Endometrial microvascular endothelial cells (primary cell): ENCODE measurements around the gene PSMC4. TPM values are rescaled to one million over a fixed set of nuclear protein-coding genes. Genes with fewer than 3 reads are reported as not detected.

ENCODE experiments used
- in situ Hi-C: cut with HindIII; loops from 2 replicates; pipeline ENCODE4 v1.10.0; 2017; ENCODE audit warnings: low sequenced_read_pairs, low pct_unique_long_range_greater_than_20kb; ENCODE audit errors: inconsistent ontology term
- total RNA-seq: library from RNA; depleted of rRNA; stranded (reverse); fragments of >200 nt; gene quantifications from one replicate; pipeline ENCODE4 v1.2.3, GENCODE V29; 2015; ENCODE audit errors: inconsistent ontology term

Gene PSMC4
- total RNA-seq, 1 donor from 2014 or later = 188 TPM

DNA sequence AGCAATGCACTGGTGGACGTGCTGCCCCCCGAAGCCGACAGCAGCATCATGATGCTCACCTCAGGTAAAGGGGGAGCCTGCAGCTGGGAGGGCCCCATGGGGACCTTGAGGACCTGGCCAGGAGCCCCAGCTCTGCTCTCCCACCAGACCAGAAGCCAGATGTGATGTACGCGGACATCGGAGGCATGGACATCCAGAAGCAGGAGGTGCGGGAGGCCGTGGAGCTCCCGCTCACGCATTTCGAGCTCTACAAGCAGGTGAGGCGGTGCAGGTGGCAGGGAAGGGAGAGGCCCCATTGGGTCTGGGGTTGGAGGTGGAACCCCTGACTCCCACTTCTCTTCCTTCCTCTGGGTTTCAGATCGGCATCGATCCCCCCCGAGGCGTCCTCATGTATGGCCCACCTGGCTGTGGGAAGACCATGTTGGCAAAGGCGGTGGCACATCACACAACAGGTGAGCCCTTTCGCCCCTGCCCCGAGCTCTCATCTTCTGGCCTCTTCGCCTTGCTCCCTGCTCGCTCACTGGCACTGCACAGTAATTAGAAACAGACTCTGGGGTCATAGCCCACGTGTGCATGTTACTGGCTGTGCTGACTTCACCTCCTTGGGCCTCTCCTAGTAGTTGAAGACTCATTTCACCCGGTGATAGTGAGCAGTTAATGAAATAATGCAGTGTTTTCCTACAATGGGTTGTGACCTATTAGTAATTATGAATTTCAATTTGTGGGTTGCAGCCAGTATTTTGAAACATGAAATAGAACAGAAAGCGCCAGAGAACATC lies 3.6 kb downstream of the PSMC4 start:
- in situ Hi-C loops = no loop called here

GRCh38 chr19:39982883-39983282 lies 11.9 kb downstream of the PSMC4 start:
- in situ Hi-C loops = no loop called here

DNA sequence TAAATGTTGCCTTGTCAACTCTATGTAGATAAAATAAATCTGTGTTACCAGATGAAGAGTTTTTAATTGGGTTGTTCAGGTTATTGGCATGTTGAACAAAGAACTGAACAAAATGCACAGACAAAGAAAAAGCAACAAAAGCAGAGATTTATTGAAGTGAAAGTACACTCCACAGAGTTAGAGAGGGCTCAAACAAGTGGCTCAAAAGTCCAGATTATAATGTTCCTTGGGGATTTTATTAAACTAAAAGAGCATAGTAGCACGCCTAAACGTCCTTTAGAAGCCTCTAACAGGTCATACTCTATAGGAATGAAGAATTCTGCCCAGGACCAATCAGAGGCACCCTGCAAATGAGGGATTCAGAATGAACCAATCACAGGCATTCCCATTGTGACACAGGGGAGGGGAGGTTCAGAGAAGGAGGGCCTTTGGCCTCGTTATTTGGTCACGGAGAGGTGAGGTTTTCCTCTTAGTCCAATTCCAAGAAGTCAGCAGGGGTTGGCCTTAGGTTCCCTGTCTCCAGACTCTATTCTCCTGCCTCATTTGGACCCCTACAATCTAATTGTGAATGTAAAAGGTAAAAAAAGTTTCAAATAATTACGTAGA lies 12.8 kb downstream of the PSMC4 start:
- in situ Hi-C loops = no loop called here

DNA sequence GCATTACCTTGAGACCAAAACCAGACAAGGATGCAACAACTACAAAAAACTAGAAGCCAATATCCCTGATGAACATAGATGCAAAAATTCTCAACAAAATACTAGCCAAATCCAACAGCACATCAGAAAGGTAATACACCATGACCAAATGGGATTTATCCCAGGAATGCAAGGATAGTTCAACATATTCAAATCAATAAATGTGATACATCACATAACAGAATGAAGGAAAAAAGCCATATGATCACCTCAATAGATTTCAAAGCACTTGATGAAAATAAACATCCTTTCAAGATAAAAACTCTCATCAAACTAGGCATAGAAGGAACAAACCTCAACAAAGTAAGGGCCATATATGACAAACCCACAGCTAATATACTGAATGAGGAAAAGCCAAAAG lies 15.7 kb downstream of the PSMC4 start:
- in situ Hi-C loops = no loop called here

GRCh38 chr19:39987167-39987566 lies 16.2 kb downstream of the PSMC4 start:
- in situ Hi-C loops = no loop called here

DNA sequence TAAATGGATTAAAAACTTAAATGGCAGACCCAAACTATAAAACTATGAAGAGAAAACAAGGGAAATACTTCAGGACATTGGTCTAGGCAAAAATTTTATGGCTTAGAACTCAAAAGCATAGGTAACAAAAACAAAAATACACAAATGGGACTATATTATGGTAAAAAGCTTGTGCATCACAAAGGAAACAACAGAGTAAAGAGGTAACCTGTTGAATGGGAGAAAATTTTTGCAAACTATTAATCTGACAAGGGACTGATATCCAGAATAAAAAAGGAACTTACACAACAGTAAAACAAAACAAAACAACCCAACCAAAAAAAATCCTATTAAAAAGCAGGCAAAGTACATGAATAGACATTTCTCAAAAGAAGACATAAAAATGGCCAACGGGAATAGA lies 16.6 kb downstream of the PSMC4 start:
- in situ Hi-C loops = no loop called here

GRCh38 chr19:39993605-39994004 lies 22.6 kb downstream of the PSMC4 start:
- in situ Hi-C loops = no loop called here

DNA sequence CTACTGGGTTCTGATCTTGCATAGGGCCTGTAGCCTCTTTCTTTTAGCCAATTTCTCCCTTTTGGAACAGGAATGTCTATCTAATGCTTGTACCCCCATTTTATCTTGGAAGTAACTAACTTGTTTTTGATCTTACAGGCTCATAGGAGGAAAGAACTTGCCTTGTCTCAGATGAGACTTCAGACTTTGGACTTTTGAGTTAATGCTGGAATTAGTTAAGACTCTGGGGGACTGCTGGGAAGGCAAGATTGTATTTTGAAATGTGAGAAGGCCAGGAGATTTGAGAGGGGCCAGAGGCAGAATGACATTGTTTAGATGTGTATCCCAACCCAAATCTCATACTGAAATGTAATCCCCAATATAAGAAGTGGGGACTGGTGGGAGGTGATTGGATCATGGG lies 23.4 kb downstream of the PSMC4 start:
- in situ Hi-C loops = no loop called here

DNA sequence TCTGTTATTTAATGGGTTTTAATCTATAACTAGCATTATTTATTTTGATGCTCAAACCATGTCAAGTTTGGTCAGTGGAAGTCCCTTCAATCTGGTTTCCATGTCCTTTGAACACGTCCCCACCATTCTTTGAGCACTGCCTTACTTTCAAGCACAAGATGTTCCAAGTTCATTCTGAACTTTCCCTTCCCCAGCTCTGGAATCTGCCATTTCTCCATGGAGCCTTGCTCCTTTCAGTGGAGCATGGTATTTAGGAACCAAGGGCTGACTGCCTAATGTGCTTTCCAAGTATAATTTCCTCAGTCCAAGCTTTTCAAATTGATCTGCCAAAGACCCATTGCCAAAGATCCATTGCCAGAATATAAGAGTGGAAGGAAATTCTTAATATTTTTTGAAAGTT lies 24.8 kb downstream of the PSMC4 start:
- in situ Hi-C loops = no loop called here

DNA sequence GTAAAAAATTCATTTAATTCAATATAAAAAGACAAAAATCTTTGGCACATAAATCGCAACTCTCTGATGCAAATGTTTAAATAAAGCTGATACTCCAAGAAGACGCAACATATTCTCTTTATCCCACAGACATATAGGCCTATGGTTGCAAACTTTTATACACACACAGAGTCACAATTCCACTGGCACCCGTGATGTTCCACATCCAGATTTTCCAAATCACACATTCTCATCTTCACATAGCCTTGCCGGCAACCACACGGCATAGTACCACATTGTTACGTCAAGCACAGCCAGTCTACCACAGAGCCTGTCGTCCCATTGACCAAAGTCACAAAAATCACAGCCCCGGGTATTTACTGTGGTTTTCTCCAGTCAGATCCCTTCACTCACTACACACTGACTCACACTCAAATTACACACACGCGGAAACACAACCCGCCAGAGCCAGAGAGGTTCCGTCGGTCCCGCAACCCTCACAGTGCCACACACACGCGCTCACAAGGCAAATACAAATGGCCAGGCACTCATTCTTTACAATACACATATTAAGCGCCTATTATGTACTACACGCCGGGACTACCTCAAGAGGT lies 25.3 kb downstream of the PSMC4 start:
- in situ Hi-C loops = no loop called here

DNA sequence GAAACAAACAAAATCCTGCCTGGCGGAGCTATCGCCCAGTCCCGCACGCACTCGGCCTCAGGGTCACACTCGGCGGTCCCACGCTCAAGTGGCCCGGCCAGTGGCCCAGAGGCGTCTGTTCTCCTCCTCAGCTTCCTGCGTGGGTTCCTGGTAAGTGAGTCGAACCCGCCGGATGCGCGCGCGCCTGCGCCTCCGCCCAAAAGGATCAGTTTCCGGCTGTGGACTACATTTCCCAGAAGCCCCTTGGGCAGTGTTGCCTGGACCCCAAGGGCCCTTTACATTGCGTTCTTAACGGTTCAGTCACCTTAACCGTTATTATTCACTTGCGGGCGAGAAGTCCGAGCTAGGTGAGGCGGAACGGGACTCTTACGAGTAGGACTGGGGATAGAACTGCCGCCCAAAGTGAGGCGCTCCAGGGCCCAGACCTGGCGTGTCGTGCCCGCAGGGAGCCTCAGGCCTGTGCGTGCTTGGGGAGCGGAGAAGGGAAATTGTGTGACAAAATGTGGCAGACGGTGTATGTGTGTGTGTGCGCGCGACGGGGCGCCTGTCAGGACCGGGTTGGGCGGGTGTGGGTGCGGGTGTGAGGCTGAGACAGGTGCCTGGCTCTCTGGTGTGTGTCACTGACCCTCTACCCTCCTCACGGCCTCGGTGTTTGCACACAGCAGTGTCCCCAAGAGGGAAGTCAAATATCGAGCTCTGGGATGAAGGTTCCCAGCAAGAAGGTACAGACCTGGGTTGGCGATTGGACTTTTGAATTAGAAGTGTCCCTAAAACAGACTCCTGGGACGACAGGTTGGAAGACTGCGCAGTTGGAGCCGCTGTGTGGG lies 26.1 kb downstream of the PSMC4 start, which contains the start of gene ZNF546:
ZNF546 (plus strand) TSS at position 250 of the 827 bp plus-strand sequence. CDS start 1,267 bp downstream, outside the sequence.
- in situ Hi-C loops = no loop called here

- in situ Hi-C loops = no loop called here
Observed at GRCh38 chr19:39997638-39998216, 26.8 kb downstream of the PSMC4 start.

DNA sequence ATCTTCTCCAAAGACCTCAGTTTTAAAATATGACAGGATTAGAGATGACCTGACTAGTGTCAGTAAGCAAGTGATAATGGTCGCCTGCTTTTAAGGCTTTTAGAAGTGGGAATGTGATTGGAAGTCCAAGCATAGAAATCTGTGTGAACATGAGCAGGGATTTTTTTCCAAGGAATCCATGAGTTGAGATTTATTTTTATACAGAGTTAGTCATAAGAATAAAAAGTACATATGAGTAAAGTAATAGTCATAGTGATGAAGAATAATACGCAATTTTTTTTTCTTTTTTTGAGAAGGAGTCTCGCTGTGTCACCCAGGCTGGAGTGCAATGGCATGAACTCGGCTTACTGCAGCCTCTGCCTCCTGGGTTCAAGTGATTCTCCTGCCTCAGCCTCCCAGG lies 27.5 kb downstream of the PSMC4 start:
- in situ Hi-C loops = no loop called here

DNA sequence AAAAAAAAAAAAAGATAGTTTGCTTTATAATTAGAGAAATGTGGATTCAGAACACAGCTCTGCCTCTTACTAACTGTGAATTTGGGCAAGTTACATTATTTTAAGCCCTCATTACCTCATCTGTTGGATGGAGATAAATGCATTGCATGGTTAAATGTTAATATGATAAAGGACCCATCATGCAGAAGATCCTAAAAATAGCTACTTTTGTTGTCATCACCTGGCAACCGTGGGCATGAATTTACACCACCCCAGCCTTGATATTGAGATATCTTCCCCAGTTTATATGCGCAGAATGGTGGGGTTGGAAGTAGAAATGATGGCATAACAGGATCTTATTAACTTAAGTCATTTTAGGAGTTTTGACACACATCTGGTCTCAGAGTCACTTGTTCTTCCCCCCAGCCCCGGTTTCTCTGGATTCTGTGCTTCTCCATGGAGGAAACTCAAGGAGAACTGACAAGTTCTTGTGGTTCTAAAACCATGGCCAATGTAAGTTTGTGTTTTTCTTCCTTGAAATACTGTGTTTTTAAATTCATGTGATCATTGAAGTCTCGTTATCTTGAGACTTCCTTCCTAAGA lies 34.8 kb downstream of the PSMC4 start:
- in situ Hi-C loops = no loop called here

GRCh38 chr19:40006273-40006691 lies 35.3 kb downstream of the PSMC4 start:
- in situ Hi-C loops = no loop called here

DNA sequence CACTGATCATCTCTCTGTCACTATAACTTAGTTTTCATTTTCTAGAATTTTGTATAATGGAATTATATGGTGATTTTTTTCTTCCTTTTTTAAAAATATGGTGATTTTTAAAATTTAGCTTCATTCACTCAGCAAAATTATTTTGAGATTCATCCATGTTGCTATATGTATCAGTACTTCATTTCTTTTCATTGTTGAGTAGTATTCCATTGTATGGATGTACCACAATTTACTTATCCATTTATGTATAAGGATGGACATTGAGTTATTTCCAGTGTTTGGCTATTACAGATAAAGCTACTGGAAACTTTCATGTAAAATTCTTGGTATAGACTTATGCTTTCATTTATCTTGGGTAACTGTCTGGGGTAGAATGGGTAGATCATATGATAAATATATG lies 38.7 kb downstream of the PSMC4 start:
- in situ Hi-C loops = no loop called here

GRCh38 chr19:40013991-40014390 lies 43.0 kb downstream of the PSMC4 start:
- in situ Hi-C loops = no loop called here

GRCh38 chr19:40023969-40024368 lies 53.0 kb downstream of the PSMC4 start:
- in situ Hi-C loops = no loop called here
